Subcutaneous adipose tissue (tissue), 4 donors: ENCODE measurements around the gene ANKRD53. TPM values are rescaled to one million over a fixed set of nuclear protein-coding genes. Genes with fewer than 3 reads are reported as not detected.

ENCODE experiments used
- total RNA-seq, 4 donors: library from RNA; depleted of rRNA; stranded (reverse); fragments of >200 nt; gene quantifications; one replicate each; pipeline ENCODE4 v1.1.0, GENCODE V29; 2016
- TF ChIP-seq, protein P1 (sequence below): fragments of 450-650 bp; IDR thresholded peaks from one replicate; pipeline ENCODE4 v1.5.1; 2016; ENCODE audit warnings: low read depth, mild to moderate bottlenecking, control low read depth, antibody characterized with exemption, moderate library complexity

The ANKRD53 gene
- total RNA-seq, 4 donors from 2014 or later: 3.5 to 16.4 (median 8.3) TPM

DNA sequence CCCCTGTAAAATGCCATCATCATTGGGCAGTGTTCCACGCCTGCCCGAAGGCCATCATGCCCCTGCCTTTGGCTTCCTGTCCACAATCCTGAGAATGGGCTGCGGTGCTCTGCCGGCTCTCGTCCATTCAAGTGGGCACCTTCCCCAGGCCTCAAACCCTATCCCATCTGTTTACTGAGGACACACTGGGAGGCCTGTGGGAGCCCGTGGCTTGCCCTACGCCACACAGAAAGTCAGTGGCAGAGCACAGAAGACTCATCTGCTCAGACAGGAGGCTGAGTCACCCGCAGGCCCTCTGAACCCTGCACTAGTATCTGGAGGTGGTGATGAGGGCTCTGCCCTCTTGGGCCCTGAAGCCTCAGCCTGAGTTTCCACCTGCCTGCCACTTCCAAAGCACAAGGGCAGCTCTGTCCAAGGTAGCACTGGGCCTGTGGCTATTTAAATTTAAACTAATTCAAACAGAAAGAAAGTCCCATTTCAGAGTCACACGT, 19.1 kb upstream of the ANKRD53 start:
- TF ChIP-seq, protein P1, sequence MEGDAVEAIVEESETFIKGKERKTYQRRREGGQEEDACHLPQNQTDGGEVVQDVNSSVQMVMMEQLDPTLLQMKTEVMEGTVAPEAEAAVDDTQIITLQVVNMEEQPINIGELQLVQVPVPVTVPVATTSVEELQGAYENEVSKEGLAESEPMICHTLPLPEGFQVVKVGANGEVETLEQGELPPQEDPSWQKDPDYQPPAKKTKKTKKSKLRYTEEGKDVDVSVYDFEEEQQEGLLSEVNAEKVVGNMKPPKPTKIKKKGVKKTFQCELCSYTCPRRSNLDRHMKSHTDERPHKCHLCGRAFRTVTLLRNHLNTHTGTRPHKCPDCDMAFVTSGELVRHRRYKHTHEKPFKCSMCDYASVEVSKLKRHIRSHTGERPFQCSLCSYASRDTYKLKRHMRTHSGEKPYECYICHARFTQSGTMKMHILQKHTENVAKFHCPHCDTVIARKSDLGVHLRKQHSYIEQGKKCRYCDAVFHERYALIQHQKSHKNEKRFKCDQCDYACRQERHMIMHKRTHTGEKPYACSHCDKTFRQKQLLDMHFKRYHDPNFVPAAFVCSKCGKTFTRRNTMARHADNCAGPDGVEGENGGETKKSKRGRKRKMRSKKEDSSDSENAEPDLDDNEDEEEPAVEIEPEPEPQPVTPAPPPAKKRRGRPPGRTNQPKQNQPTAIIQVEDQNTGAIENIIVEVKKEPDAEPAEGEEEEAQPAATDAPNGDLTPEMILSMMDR: no peak

DNA sequence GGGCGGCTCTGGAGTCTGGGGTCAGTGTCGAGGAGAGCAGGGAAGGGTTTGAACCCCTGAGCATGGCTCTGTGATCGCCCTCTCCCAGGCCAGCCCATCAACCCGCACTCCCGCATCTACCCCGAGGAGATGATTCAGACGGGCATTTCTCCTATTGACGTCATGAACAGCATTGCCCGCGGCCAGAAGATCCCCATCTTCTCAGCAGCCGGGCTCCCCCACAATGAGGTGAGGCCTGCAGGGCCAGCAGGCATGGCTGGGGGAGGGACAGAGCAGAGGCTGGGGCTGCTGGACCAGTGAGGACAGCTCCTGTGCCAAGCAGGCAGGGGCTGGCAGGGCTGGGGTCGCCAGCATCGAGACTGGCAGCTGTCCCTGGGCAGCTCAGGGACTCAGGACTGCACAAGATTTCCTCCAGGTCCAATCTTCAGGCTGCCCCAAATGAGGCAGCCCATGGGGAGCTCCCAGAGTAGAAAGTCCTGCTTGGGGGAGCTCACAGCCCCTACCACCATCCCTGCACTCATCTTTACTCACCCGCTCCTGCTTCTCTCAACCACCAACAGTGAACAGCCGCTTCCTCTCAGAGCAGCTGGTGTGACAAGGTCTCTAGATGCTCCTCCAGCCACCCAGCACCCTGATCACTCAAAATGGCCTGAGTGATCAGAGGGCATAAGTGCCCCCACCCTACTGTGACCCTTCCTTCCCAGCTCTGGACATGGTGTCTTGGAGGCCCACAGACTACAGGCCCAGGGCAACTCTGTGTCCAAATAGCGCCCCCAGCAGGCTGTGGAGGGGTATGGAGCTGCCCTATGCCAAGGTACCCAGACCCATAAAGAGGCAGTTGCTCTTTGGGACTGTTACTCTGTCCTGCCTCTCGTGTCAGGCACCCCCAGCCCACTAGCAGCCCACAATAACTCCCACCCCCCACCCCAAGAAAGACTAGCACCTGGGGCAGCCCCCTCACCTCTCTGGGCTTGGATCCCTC, 18.3 kb upstream of the ANKRD53 start:
- TF ChIP-seq, protein P1: no peak

DNA sequence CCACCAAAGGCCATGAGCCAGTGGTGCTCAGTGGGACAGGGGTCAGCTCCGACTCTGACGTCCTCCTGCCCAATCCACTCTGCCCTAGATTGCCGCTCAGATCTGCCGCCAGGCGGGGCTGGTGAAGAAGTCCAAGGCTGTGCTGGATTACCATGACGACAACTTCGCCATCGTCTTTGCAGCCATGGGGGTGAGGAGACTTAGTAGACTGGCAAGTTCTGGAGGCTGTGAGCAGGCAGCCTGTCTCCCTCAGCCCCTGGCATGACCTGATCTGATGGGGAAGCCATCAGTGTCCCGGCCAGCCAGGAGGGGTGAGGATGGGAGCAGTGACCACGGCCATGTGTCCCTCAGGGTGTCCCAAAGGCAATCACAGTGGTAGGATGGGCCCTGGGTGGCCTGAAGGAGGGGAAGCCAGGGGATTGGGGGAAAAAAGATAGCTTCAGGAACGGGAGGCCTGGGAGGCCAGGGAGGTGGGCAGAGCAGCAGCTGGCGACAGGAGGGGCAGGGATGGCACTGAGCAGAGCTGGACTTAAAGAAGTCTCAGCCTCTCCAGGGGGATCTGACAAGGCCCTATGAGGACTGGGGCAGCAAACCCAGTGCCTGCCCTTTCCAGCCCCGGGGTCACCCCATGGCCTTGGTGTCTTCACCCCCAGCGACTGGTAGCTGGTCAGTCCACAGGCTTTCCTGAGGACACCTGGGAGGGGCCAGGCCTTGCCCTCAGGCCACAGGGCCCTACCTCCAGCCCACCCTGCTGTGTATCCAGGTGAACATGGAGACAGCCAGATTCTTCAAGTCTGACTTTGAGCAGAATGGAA, 17.4 kb upstream of the ANKRD53 start:
- TF ChIP-seq, protein P1: no peak

DNA sequence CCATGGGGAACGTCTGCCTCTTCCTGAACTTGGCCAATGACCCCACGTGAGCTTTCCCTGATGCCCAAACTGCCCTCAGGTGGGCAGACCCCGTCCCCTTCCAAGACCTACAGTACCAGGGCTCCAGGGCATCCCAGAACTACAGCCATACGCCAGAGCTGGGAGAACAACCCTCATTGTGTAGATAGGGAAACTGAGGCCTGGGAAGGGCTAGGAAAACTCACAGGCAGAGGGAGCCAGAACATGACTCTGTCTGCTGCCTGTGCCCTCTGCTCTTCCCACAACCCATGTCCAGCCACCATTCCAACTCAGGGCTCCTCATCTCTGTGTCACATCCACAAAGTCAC, 16.8 kb upstream of the ANKRD53 start:
- TF ChIP-seq, protein P1: no peak

DNA sequence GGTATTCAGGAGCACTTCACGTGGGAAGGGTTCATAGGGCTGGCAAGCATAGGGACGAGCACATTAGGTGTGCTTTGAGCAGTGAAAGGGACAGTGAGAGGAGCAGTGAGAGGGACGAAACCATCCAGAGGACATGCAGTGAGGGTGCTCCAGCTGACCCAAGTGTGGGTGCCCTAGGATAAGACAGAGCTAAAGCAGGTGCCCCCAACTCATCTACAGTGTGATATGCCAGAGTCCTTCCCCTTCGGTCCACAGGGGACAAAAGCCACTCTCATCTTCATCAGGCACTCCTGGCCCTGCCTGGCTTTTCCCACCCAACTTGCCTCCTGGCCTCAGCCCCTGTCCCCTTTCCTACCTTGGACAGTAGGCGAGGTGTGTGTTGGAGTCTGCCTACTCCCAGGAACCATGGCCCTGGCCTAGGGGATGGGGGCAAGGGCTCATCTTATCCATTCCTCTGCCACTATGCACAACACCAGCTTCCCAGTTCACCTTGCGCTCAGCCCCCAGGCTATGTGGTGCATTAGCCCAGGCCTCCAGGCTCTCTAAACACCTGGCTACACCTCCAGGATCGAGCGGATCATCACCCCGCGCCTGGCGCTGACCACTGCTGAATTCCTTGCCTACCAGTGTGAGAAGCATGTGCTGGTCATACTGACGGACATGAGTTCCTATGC, 16.1 kb upstream of the ANKRD53 start:
- TF ChIP-seq, protein P1: no peak

DNA sequence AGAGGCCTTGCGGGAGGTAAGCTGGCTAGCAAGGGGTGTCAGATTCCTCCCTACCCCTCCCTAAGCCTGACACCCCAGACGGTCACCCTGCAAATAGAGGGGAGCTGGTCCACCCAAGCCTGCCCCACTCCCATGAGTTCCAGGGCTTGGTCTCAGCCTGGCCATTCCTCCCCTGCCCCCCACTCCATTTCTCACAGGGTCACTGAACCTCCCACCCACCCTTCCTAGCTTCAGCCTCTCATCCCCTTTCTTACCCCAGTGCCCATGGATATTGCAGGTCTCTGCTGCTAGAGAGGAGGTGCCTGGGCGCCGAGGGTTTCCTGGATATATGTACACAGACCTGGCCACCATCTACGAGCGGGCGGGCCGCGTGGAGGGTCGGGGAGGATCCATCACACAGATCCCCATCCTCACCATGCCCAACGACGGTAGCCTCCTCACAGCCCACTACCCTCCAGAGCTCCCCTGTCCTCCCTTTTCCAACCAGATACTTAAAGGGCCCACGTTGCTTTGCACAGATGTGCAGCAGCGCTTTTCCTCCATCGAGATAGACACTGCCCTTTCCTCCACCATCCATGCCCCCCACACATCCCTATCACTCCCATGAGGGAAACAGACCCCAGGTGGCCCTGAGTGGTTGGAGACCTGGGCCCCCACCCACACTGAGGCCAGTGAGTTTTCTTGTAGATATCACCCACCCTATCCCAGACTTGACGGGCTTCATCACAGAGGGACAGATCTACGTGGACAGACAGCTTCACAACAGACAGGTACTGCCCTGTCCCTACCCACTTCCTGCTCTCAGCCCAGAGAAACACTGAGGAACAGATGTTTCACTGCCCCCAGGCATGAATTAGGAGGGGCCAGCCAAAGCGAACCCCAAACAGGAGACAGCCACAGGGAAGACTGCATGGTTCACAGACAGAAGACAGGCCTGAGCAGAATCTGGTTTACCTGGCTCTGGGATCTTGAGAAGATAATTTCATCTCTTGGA, 15.2 kb upstream of the ANKRD53 start:
- TF ChIP-seq, protein P1: no peak
